Neural progenitor cell (in vitro differentiated cells): Measurements from ENCODE around the gene JPT2. TPM values are rescaled to one million over a fixed set of nuclear protein-coding genes. Genes with fewer than 3 reads are reported as not detected.

ENCODE experiments used
- DNase-seq: peaks from one replicate; pipeline ENCODE4 v3.0.0-alpha.2; 2016; ENCODE audit warnings: low spot score
- H2AFZ ChIP-seq: fragments of 200-600 bp; sonication (generic); replicated peaks from 2 replicates; pipeline ENCODE4 v1.6.1; 2016; ENCODE audit warnings: antibody characterized with exemption
- H3F3A ChIP-seq: fragments of 200-600 bp; sonication (generic); 2 replicates; pipeline ENCODE4 v1.6.1; 2016; ENCODE audit warnings: antibody characterized with exemption, low read depth
- H3K27ac ChIP-seq: fragments of 200-600 bp; sonication (generic); 2 replicates; pipeline ENCODE4 v1.5.1; 2016; ENCODE audit warnings: mild to moderate bottlenecking
- H3K27me3 ChIP-seq: fragments of 200-600 bp; sonication (generic); 2 replicates; pipeline ENCODE4 v1.6.1; 2016; ENCODE audit warnings: mild to moderate bottlenecking, moderate library complexity
- H3K36me3 ChIP-seq: fragments of 200-600 bp; sonication (generic); 2 replicates; pipeline ENCODE4 v1.5.1; 2016
- H3K4me1 ChIP-seq: fragments of 200-600 bp; sonication (generic); 2 replicates; pipeline ENCODE4 v1.6.1; 2016; ENCODE audit warnings: mixed run types
- H3K4me2 ChIP-seq: fragments of 200-600 bp; sonication (generic); 2 replicates; pipeline ENCODE4 v1.6.1; 2016
- H3K4me3 ChIP-seq: fragments of 200-600 bp; sonication (generic); 2 replicates; pipeline ENCODE4 v1.5.1; 2016
- H3K79me2 ChIP-seq: fragments of 200-600 bp; sonication (generic); 2 replicates; pipeline ENCODE4 v1.6.1; 2016; ENCODE audit warnings: low read depth
- H3K9ac ChIP-seq: fragments of 200-600 bp; sonication (generic); 2 replicates; pipeline ENCODE4 v1.6.1; 2016
- H3K9me3 ChIP-seq: fragments of 200-600 bp; sonication (generic); 2 replicates; pipeline ENCODE4 v1.5.1; 2016; ENCODE audit warnings: low read depth
- H4K20me1 ChIP-seq: fragments of 200-600 bp; sonication (generic); 2 replicates; pipeline ENCODE4 v1.6.1; 2016; ENCODE audit warnings: low read depth
- H3K27ac Mint-ChIP-seq: 3 replicates; pipeline ENCODE4 v1.8.0; 2021; ENCODE audit warnings: mixed read lengths
- H3K27me3 Mint-ChIP-seq: 2 replicates; pipeline ENCODE4 v1.8.0; 2022; ENCODE audit warnings: low read depth, mild to moderate bottlenecking, inconsistent platforms, moderate library complexity, mixed read lengths; ENCODE audit not compliant: insufficient read depth
- H3K36me3 Mint-ChIP-seq: 3 replicates; pipeline ENCODE4 v1.8.0; 2021; ENCODE audit warnings: mixed read lengths
- H3K4me1 Mint-ChIP-seq: 3 replicates; pipeline ENCODE4 v1.8.0; 2021; ENCODE audit warnings: mixed read lengths
- H3K4me3 Mint-ChIP-seq: 3 replicates; pipeline ENCODE4 v1.8.0; 2021; ENCODE audit warnings: mild to moderate bottlenecking, moderate library complexity, mixed read lengths
- H3K9me3 Mint-ChIP-seq: 3 replicates; pipeline ENCODE4 v1.8.0; 2020; ENCODE audit warnings: mixed read lengths
- CTCF ChIP-seq: fragments of 200-600 bp; sonication (generic); IDR thresholded peaks from 2 replicates; pipeline ENCODE4 v1.5.1; 2017; ENCODE audit warnings: antibody characterized with exemption, mild to moderate bottlenecking
- EZH2 ChIP-seq: fragments of 200-600 bp; sonication (generic); IDR thresholded peaks from 2 replicates; pipeline ENCODE4 v1.6.1; 2017; ENCODE audit warnings: antibody characterized with exemption, mild to moderate bottlenecking, moderate library complexity
- EZH2phosphoT487 ChIP-seq: fragments of 200-600 bp; sonication (generic); IDR thresholded peaks from 2 replicates; pipeline ENCODE4 v1.6.1; 2017; ENCODE audit warnings: antibody characterized with exemption
- total RNA-seq: library from RNA; depleted of rRNA; stranded (reverse); fragments of >200 nt; gene quantifications from 2 replicates; pipeline ENCODE4 v1.2.3, GENCODE V29; 2015; ENCODE audit warnings: low replicate concordance

JPT2 gene
- total RNA-seq, 1 donor from 2014 or later: 187 TPM

- Mint-ChIP-seq H3K27ac (no peak overlapping the region), H3K27me3 (no peaks in the 10 kb centered on the region), H3K4me1 (no peaks in the 10 kb centered on the region), H3K36me3 (peaks cover 13% of the 10 kb centered on the region), H3K4me3 (no peak overlapping the region), H3K9me3 (no peaks in the 10 kb centered on the region)
- no peaks in the 10 kb centered on the region for H4K20me1 ChIP-seq
- no peaks in the 10 kb centered on the region for H3K9me3 ChIP-seq
- TF ChIP-seq CTCF: no peak
- no peak for TF ChIP-seq EZH2phosphoT487
- no peak for TF ChIP-seq EZH2
- no peak for DNase-seq
- H3K27ac ChIP-seq: no peak overlapping the region
- H2AFZ ChIP-seq: no peak overlapping the region
- no peak overlapping the region for H3K4me3 ChIP-seq
- H3F3A ChIP-seq: no peaks in the 10 kb centered on the region
- H3K36me3 ChIP-seq: no peaks in the 10 kb centered on the region
- no peaks in the 10 kb centered on the region for H3K27me3 ChIP-seq
- no peak overlapping the region for H3K4me2 ChIP-seq
- H3K79me2 ChIP-seq: no peaks in the 10 kb centered on the region
- no peaks in the 10 kb centered on the region for H3K4me1 ChIP-seq
- no peak overlapping the region for H3K9ac ChIP-seq
Measured at GRCh38 chr16:1659031-1659430, 19.0 kb upstream of the JPT2 start.

- no peaks in the 10 kb centered on the region for H3K4me1 ChIP-seq
- H4K20me1 ChIP-seq: no peaks in the 10 kb centered on the region
- H3K4me1 Mint-ChIP-seq: no peaks in the 10 kb centered on the region
- no peaks in the 10 kb centered on the region for H3K9me3 Mint-ChIP-seq
- H3K36me3 ChIP-seq: no peaks in the 10 kb centered on the region
- no peak overlapping the region for H2AFZ ChIP-seq
- no peak overlapping the region for H3K27ac ChIP-seq
- H3K4me2 ChIP-seq: no peak overlapping the region
- H3K9ac ChIP-seq: no peak overlapping the region
- H3K27me3 ChIP-seq: no peaks in the 10 kb centered on the region
- no peak overlapping the region for H3K4me3 Mint-ChIP-seq
- H3F3A ChIP-seq: no peaks in the 10 kb centered on the region
- no peaks in the 10 kb centered on the region for H3K27me3 Mint-ChIP-seq
- no peaks in the 10 kb centered on the region for H3K9me3 ChIP-seq
- TF ChIP-seq EZH2: no peak
- no peak for TF ChIP-seq EZH2phosphoT487
- TF ChIP-seq CTCF: no peak
- no peak overlapping the region for H3K4me3 ChIP-seq
- DNase-seq: no peak
- no peaks in the 10 kb centered on the region for H3K79me2 ChIP-seq
- no peak overlapping the region for H3K27ac Mint-ChIP-seq
- H3K36me3 Mint-ChIP-seq: peaks cover 12% of the 10 kb centered on the region
Measured at GRCh38 chr16:1661826-1662225, 16.3 kb upstream of the JPT2 start.

- Histone ChIP-seq H3K4me3 (no peak overlapping the region), H3K36me3 (no peaks in the 10 kb centered on the region), H3K9ac (no peak overlapping the region), H3K79me2 (no peaks in the 10 kb centered on the region), H3K27me3 (no peaks in the 10 kb centered on the region), H3K4me1 (no peaks in the 10 kb centered on the region), H2AFZ (no peak overlapping the region), H3K4me2 (no peak overlapping the region), H3F3A (no peaks in the 10 kb centered on the region), H4K20me1 (no peaks in the 10 kb centered on the region), H3K27ac (no peak overlapping the region), H3K9me3 (no peaks in the 10 kb centered on the region)
- Mint-ChIP-seq H3K9me3 (no peaks in the 10 kb centered on the region), H3K36me3 (peaks cover 10% of the 10 kb centered on the region), H3K27me3 (no peaks in the 10 kb centered on the region), H3K4me1 (no peaks in the 10 kb centered on the region), H3K4me3 (no peak overlapping the region), H3K27ac (no peak overlapping the region)
- no peak for DNase-seq
- TF ChIP-seq EZH2 (no peak), EZH2phosphoT487 (no peak), CTCF (no peak)
Measured at GRCh38 chr16:1662543-1662942, 15.5 kb upstream of the JPT2 start.
